ENCODE data around the gene CECR2.

The CECR2 gene

GRCh38 chr22:17460895-17461294 is 91.6 kb downstream of the CECR2 start:
- H3K36me3 ChIP-seq (ENCODE audit: control insufficient read depth, insufficient read depth, low read length) = no peaks in the 10 kb centered on the region
- H3K27me3 ChIP-seq (replicated peaks; ENCODE audit: control insufficient read depth, insufficient read depth, low read length) = no peaks in the 10 kb centered on the region; the same call in 1 of the 2 replicates
- no peak overlapping the region for H3K4me3 ChIP-seq (replicated peaks; ENCODE audit: low read depth, low read length)
- TF ChIP-seq CTCF (IDR thresholded peaks at IDR 0.05; ENCODE audit: insufficient read depth, low read length, poor library complexity, severe bottlenecking) = no peak
- DNase-seq (ENCODE audit: extremely low read depth, insufficient read length) = no peak

- DNase-seq (ENCODE audit: extremely low read depth, insufficient read length) = no peak
- TF ChIP-seq CTCF (IDR thresholded peaks at IDR 0.05; ENCODE audit: insufficient read depth, low read length, poor library complexity, severe bottlenecking) = no peak
- no peaks in the 10 kb centered on the region; the same call in 1 of the 2 replicates for H3K27me3 ChIP-seq (replicated peaks; ENCODE audit: control insufficient read depth, insufficient read depth, low read length)
- no peak overlapping the region for H3K4me3 ChIP-seq (replicated peaks; ENCODE audit: low read depth, low read length)
- no peaks in the 10 kb centered on the region for H3K36me3 ChIP-seq (ENCODE audit: control insufficient read depth, insufficient read depth, low read length)
Observed at GRCh38 chr22:17470880-17471500, 101.7 kb downstream of the CECR2 start.

GRCh38 chr22:17471886-17472535 is 102.8 kb downstream of the CECR2 start:
- no peaks in the 10 kb centered on the region for H3K36me3 ChIP-seq (ENCODE audit: control insufficient read depth, insufficient read depth, low read length)
- no peak for DNase-seq (ENCODE audit: extremely low read depth, insufficient read length)
- TF ChIP-seq CTCF (IDR thresholded peaks at IDR 0.05; ENCODE audit: insufficient read depth, low read length, poor library complexity, severe bottlenecking) = no peak
- no peak overlapping the region for H3K4me3 ChIP-seq (replicated peaks; ENCODE audit: low read depth, low read length)
- no peaks in the 10 kb centered on the region; the same call in 1 of the 2 replicates for H3K27me3 ChIP-seq (replicated peaks; ENCODE audit: control insufficient read depth, insufficient read depth, low read length)

- no peaks in the 10 kb centered on the region for H3K36me3 ChIP-seq (ENCODE audit: control insufficient read depth, insufficient read depth, low read length)
- no peak overlapping the region for H3K4me3 ChIP-seq (replicated peaks; ENCODE audit: low read depth, low read length)
- no peak for DNase-seq (ENCODE audit: extremely low read depth, insufficient read length)
- no peaks in the 10 kb centered on the region; the same call in 1 of the 2 replicates for H3K27me3 ChIP-seq (replicated peaks; ENCODE audit: control insufficient read depth, insufficient read depth, low read length)
- no peak for TF ChIP-seq CTCF (IDR thresholded peaks at IDR 0.05; ENCODE audit: insufficient read depth, low read length, poor library complexity, severe bottlenecking)
Observed at GRCh38 chr22:17472932-17473331, 103.7 kb downstream of the CECR2 start.

DNA sequence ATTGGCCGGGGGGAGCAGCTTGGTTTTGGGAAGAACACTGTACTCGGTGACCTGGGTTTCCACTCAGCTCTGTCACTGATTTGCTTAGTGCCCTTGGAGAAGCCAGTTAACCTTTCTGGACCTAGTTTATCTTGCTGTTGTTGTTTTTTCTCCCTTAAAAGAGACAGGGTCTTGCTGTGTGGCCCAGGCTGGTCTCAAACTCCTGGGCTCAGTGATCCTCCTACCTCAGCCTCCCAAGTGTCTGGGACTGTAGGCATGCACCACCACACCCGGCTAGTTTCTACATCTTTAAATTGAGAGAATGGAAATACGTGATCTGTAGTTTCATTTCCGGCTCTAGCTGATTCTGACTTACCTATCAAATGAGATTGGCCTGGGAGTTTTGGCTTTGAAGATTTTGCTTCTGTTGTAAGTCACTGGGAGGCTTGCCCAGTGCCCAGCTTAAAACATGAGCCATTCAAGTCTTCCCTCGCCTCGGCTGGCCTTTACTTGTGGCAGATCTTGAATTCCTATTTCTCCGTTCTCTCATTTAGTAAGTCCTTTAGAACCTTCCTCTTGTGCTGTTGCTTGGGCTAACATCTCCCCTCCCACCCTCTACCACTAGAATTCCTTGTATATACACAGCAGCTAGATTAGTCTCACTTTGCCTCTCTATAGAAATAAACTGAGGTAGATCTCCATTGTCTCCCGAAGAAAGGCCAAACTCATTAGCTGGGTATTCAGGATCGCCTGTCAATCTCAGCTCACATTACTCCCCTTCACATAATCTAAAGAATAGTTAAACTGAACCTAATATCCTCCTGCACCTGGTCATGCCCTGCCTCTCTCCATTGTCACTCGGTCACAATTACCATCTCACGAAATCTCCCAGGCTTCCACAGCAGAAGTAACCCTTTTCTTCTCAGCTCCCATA is 106.3 kb downstream of the CECR2 start:
- DNase-seq (ENCODE audit: extremely low read depth, insufficient read length) = no peak
- Histone ChIP-seq H3K36me3 (ENCODE audit: control insufficient read depth, insufficient read depth, low read length) (no peaks in the 10 kb centered on the region), H3K27me3 (replicated peaks; ENCODE audit: control insufficient read depth, insufficient read depth, low read length) (no peaks in the 10 kb centered on the region), H3K4me3 (replicated peaks; ENCODE audit: low read depth, low read length) (no peak overlapping the region)
- no peak for TF ChIP-seq CTCF (IDR thresholded peaks at IDR 0.05; ENCODE audit: insufficient read depth, low read length, poor library complexity, severe bottlenecking)

Data from GM06990 (cell line).